Activated naive CD8-positive, alpha-beta T cell (primary cell): ENCODE data around the gene SLCO2A1.

ENCODE experiments used
- H3K27ac Mint-ChIP-seq: one replicate; pipeline ENCODE4 v1.8.0; 2021; ENCODE audit warnings: mixed read lengths
- H3K27me3 Mint-ChIP-seq: one replicate; pipeline ENCODE4 v1.8.0; 2021; ENCODE audit warnings: mixed read lengths
- H3K36me3 Mint-ChIP-seq: one replicate; pipeline ENCODE4 v1.8.0; 2021; ENCODE audit warnings: mixed read lengths
- H3K4me1 Mint-ChIP-seq: one replicate; pipeline ENCODE4 v1.8.0; 2021; ENCODE audit warnings: low read depth, mixed read lengths
- H3K4me3 Mint-ChIP-seq: one replicate; pipeline ENCODE4 v1.8.0; 2021; ENCODE audit warnings: mild to moderate bottlenecking, mixed read lengths
- H3K9me3 Mint-ChIP-seq: one replicate; pipeline ENCODE4 v1.8.0; 2021; ENCODE audit warnings: low read depth, mixed read lengths

Gene SLCO2A1

DNA sequence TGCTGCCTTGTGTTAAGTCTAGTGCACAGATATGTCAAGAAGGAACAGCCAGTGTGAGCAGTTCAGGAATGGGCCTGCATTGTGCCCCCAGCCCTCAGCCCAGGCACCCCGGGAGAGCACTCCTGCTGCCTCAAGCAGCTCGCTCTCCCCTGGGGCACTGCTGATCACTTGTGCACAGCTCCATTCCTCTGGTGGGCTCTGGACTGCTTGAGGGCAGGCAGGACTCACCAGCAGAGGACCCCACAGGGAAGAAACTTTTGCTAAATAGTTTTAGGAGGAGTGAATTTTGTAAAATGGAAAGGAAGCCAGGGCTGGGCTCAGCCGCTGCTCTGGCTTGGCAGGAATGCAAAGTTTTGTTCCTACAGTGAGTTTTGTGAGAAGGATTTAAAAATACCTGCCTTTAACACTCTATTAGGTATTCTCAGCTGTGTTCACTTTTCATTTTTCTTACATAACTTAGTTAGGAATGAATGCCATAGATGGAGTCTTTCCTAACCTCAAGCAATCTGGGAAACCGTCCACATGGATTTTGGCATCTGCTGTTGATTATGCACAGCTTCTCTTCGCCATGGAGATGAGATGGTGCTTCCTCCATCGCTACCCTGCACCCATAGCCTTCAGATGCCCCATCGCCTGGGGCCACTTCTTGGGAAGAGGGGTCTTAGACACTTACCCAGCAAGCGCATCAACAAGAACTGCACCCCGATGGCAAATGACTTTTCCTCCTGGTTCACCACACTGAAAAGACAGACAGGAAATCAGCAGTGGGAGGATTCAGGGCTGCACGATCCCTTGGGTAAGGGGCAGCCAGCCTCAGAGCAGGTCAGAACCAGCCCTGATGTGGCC lies 91.7 kb downstream of the SLCO2A1 start:
- Mint-ChIP-seq H3K9me3 (no peaks in the 10 kb centered on the region), H3K4me3 (no peak overlapping the region), H3K27me3 (no peaks in the 10 kb centered on the region), H3K4me1 (peaks cover 6% of the 10 kb centered on the region), H3K36me3 (no peaks in the 10 kb centered on the region), H3K27ac (no peak overlapping the region)

DNA sequence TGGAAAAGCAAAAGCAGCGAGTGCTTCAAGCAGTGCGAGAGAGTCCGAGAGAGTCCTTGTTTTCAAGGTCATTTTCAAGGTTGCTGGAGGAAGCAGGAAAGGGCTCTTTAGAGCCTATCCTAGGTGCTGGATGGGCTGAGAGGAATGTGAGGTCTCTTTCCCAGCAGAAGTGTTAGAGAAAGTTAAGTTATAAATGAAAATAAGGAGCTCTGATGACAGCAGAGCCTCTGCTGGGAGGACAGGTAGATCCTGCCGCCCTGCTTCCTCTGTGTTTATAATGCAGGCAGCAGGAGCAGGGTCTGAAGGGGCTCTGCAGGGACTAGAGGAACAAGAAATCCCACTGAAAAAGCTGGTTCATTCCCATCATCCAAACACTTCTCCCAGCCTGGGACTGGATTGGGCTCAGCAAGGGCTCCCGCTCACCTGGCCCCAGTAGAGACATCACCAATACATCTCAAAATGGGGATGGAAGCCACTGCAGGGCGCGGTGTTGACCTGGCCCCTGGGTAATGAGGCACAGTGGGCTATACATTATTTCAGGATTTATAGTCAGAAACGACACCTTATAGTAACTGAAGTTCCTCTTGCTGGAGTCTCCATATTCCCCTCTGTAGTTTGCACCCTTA lies 92.6 kb downstream of the SLCO2A1 start:
- Mint-ChIP-seq H3K4me1 (no peaks in the 10 kb centered on the region), H3K27ac (no peak overlapping the region), H3K27me3 (no peaks in the 10 kb centered on the region), H3K36me3 (no peaks in the 10 kb centered on the region), H3K4me3 (no peak overlapping the region), H3K9me3 (no peaks in the 10 kb centered on the region)

- Mint-ChIP-seq H3K27ac (no peak overlapping the region), H3K27me3 (no peaks in the 10 kb centered on the region), H3K4me3 (no peak overlapping the region), H3K36me3 (no peaks in the 10 kb centered on the region), H3K4me1 (no peaks in the 10 kb centered on the region), H3K9me3 (no peaks in the 10 kb centered on the region)
These were observed 93.6 kb downstream of the SLCO2A1 start for GRCh38 chr3:133935843-133936769.

- Mint-ChIP-seq H3K9me3 (no peaks in the 10 kb centered on the region), H3K36me3 (no peaks in the 10 kb centered on the region), H3K27me3 (no peaks in the 10 kb centered on the region), H3K4me1 (no peaks in the 10 kb centered on the region), H3K4me3 (no peak overlapping the region), H3K27ac (no peak overlapping the region)
These were observed 94.5 kb downstream of the SLCO2A1 start for GRCh38 chr3:133934996-133935842.

DNA sequence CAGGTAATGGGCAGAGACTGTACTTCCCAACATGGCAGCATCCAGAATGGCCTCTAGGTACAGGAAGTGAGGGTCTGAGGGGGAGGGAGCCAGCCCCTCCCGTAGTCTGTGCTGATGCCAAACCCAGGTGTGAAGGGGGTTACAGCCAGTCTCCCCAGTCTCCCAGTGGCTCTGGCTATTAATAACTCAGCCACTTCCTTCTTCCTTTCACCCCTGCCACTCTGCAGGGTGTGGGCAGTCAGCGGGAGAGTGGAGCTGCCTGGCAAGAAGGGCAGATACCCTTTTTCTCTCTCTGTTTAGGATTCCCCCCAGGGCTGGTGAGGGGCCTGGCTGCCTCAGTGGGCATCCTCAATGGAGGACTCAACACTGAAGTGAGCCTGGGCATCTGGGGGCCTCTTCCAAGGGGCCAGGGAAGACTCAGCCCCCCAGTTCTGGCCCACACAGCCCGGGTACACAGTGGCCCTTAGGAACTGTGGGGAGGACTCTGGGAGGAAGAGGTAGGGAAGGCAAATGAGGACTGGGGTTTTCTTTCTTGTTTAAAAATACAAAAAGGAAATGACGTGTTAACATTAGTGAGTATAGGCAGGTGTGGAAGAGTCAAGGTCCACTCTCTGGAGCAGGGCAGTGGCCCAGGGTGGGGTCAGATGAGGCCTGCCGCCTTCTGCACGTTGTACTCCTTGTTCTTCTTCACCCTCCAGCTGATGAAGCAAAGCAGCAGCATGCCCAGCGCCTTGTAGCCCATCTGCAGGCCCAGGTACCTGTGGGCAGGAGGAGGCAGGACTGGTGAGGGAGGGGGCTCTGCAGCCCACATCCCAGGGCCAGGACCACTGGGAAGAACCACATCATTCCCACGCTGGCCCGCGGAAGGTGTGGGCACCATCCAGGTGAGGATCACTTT lies 95.4 kb downstream of the SLCO2A1 start:
- Mint-ChIP-seq H3K27ac (no peak overlapping the region), H3K9me3 (no peaks in the 10 kb centered on the region), H3K27me3 (no peaks in the 10 kb centered on the region), H3K4me3 (no peak overlapping the region), H3K4me1 (no peaks in the 10 kb centered on the region), H3K36me3 (no peaks in the 10 kb centered on the region)

- Mint-ChIP-seq H3K4me3 (no peak overlapping the region), H3K27ac (no peak overlapping the region), H3K4me1 (peaks cover 2% of the 10 kb centered on the region), H3K9me3 (no peaks in the 10 kb centered on the region), H3K36me3 (no peaks in the 10 kb centered on the region), H3K27me3 (no peaks in the 10 kb centered on the region)
These were observed 96.4 kb downstream of the SLCO2A1 start for GRCh38 chr3:133933097-133934024.

DNA sequence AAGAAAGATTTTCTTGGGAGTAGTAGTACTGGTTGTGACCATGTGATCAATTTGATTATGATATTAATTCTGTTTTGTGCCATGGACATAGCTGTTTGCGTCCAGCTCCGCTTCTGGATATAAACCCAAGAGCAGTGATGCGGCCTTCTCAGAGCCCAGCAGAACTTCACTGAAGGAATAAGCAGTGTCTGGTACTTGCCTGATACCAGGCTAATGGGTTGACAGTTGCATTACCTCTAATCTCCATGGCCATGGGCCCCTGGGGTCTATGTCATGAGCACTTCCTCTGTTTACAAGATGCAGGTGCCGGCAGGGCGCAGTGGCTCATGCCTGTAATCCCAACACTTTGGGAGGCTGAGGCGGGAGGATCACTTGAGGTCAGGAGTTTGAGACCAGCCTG lies 97.7 kb downstream of the SLCO2A1 start:
- Mint-ChIP-seq H3K27ac (no peak overlapping the region), H3K27me3 (no peaks in the 10 kb centered on the region)

DNA sequence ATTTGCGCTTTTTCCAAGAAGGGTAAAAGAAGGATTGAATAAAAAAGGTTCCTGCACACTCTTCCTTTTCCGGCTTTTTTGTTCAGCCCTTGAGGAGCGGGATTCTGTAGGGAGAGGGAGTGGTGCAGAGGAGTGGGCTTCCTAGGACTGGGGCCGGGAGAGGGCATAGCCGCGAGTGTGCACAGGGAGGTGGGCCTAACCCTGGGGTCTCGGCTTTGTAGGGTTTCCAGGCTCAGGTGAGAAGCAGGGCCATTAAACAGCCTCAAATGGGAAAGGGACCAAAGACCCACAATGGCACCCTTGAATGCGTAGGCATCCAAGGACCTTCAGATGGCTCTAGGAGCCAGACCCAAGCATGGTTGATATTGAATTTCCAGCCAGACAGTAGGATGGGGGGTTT lies 98.6 kb downstream of the SLCO2A1 start:
- no peak overlapping the region for H3K4me3 Mint-ChIP-seq

More for the DNA sequence above, 97.7 kb downstream of the SLCO2A1 start:
- Mint-ChIP-seq H3K4me1 (peaks cover 9% of the 10 kb centered on the region), H3K4me3 (no peak overlapping the region), H3K9me3 (no peaks in the 10 kb centered on the region), H3K36me3 (no peaks in the 10 kb centered on the region)

DNA sequence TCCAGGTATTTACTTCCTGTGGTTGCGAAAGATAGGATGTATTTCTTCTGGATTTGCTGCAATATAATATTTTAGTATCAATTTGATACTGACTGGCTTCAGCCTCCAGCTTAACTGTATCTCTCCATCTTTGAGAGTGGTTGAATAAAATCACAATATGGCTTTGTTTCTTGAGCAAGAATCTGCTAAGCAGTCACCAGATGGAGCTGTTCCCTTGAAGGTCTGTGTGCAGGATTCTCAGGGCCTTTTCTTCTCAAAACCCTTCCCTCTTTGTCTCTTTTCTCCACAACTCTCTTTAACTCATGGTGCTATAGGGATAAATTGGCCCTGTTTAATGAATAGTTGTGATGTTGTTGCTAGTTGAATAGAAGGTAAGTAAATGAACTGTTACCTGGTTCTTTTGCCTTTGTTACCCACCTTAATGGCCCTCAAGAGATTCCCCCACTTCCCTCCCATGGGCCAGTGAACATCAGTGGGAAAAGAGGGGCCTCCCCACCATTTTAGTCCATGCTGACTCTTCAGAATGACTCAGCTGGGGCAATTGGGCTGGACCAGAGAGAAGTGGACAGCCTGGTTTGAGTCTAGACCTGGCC lies 99.3 kb downstream of the SLCO2A1 start:
- H3K9me3 Mint-ChIP-seq, result no peaks in the 10 kb centered on the region
- H3K27ac Mint-ChIP-seq, result no peak overlapping the region
- peaks cover 11% of the 10 kb centered on the region for H3K4me1 Mint-ChIP-seq
- no peaks in the 10 kb centered on the region for H3K36me3 Mint-ChIP-seq
- no peak overlapping the region for H3K4me3 Mint-ChIP-seq
- peaks cover 3% of the 10 kb centered on the region for H3K27me3 Mint-ChIP-seq

More for the DNA sequence above, 98.6 kb downstream of the SLCO2A1 start:
- no peak overlapping the region for H3K27ac Mint-ChIP-seq
- H3K27me3 Mint-ChIP-seq, result peaks cover 2% of the 10 kb centered on the region
- no peaks in the 10 kb centered on the region for H3K36me3 Mint-ChIP-seq
- no peaks in the 10 kb centered on the region for H3K9me3 Mint-ChIP-seq
- peaks cover 11% of the 10 kb centered on the region for H3K4me1 Mint-ChIP-seq

- Mint-ChIP-seq H3K36me3 (no peaks in the 10 kb centered on the region), H3K4me3 (peak overlapping the region; percentile 52), H3K4me1 (peaks cover 11% of the 10 kb centered on the region), H3K9me3 (no peaks in the 10 kb centered on the region), H3K27ac (no peak overlapping the region), H3K27me3 (peaks cover 3% of the 10 kb centered on the region)
These were observed 100.7 kb downstream of the SLCO2A1 start for GRCh38 chr3:133928903-133929607.

- peak overlapping the region; percentile 70 for H3K4me3 Mint-ChIP-seq
- H3K9me3 Mint-ChIP-seq, result no peaks in the 10 kb centered on the region
- H3K27me3 Mint-ChIP-seq, result peaks cover 3% of the 10 kb centered on the region
- H3K27ac Mint-ChIP-seq, result no peak overlapping the region
- H3K36me3 Mint-ChIP-seq, result no peaks in the 10 kb centered on the region
- peaks cover 11% of the 10 kb centered on the region for H3K4me1 Mint-ChIP-seq
These were observed 101.4 kb downstream of the SLCO2A1 start for GRCh38 chr3:133928136-133928893.
